GM11168 (cell line): ENCODE results near the gene CPNE5.

Source experiments
- in situ Hi-C: fragments of 300-500 bp; cut with MboI; formaldehyde crosslinking; loops from one replicate; pipeline ENCODE4 v1.12.0; 2022; ENCODE audit warnings: low sequenced_read_pairs; ENCODE audit not compliant: unreplicated experiment

Gene CPNE5

GRCh38 chr6:36860126-36860525 is 20.9 kb upstream of the CPNE5 start:
- in situ Hi-C loops = no loop called here

GRCh38 chr6:36858407-36858981 is 19.2 kb upstream of the CPNE5 start:
- in situ Hi-C loops = no loop called here

- in situ Hi-C loops = no loop called here
Measured at GRCh38 chr6:36857325-36857724, 18.1 kb upstream of the CPNE5 start.

GRCh38 chr6:36856277-36856676 is 17.0 kb upstream of the CPNE5 start:
- in situ Hi-C loops = no loop called here

GRCh38 chr6:36855750-36856149 is 16.5 kb upstream of the CPNE5 start:
- in situ Hi-C loops = no loop called here

- in situ Hi-C loops = no loop called here
Measured at GRCh38 chr6:36853325-36853724, 14.1 kb upstream of the CPNE5 start.

- in situ Hi-C loops = no loop called here
Measured at GRCh38 chr6:36852481-36853147, 13.4 kb upstream of the CPNE5 start.

- in situ Hi-C loops = no loop called here
Measured at GRCh38 chr6:36851626-36852025, 12.4 kb upstream of the CPNE5 start.

- in situ Hi-C loops = no loop called here
Measured at GRCh38 chr6:36851149-36851614, 11.9 kb upstream of the CPNE5 start.

GRCh38 chr6:36850021-36850420 is 10.8 kb upstream of the CPNE5 start:
- in situ Hi-C loops = no loop called here

GRCh38 chr6:36848658-36849441 is 9.6 kb upstream of the CPNE5 start:
- in situ Hi-C loops = no loop called here

GRCh38 chr6:36847991-36848390 is 8.7 kb upstream of the CPNE5 start:
- in situ Hi-C loops = no loop called here

- in situ Hi-C loops = no loop called here
Measured at GRCh38 chr6:36847152-36847551, 7.9 kb upstream of the CPNE5 start.

- in situ Hi-C loops = no loop called here
Measured at GRCh38 chr6:36845233-36845632, 6.0 kb upstream of the CPNE5 start.

GRCh38 chr6:36844232-36845170 is 5.3 kb upstream of the CPNE5 start:
- in situ Hi-C loops = no loop called here

- in situ Hi-C loops = no loop called here
Measured at GRCh38 chr6:36843170-36843569, 3.9 kb upstream of the CPNE5 start.

GRCh38 chr6:36841756-36842155 is 2.5 kb upstream of the CPNE5 start:
- in situ Hi-C loops = no loop called here

- in situ Hi-C loops = no loop called here
Measured at GRCh38 chr6:36840432-36841403, 1.5 kb upstream of the CPNE5 start.

GRCh38 chr6:36839749-36840431 is 646 bp upstream of the CPNE5 start:
- in situ Hi-C loops = no loop called here
